HEK293 (cell line): ENCODE results near the gene TRAPPC6A.

ENCODE experiments used
- CTCF ChIA-PET: fragments of 350-600 bp; formaldehyde crosslinking; extraction: SDS; loops from one replicate; lab custom pipeline; 2021; ENCODE audit warnings: antibody characterized with exemption; lab: Yijun Ruan, JAX
- POLR2A ChIA-PET: fragments of 300-600 bp; formaldehyde crosslinking; extraction: SDS; loops from one replicate; lab custom pipeline; 2020; ENCODE audit warnings: antibody characterized with exemption, inconsistent platforms; lab: Yijun Ruan, JAX
- H3K27ac ChIP-seq: fragments of 200-500 bp; sonication (Bioruptor generic); 2 replicates; pipeline ENCODE4 v1.5.1; 2014; ENCODE audit warnings: low read depth, low read length, control low read depth, inconsistent platforms; ENCODE audit errors: extremely low read depth
- H3K36me3 ChIP-seq, 2 experiments: fragments of 200-500 bp in 1 of 2; sonication (Bioruptor generic) in 1 of 2; 1 replicate in 1 of 2; 2 replicates in 1 of 2; pipeline ENCODE4 v1.5.1; 2014 to 2017; ENCODE audit warnings: inconsistent platforms in 2 of 2, low read length in 2 of 2; ENCODE audit not compliant: control insufficient read depth in 2 of 2, insufficient read depth in 1 of 2
- H3K4me1 ChIP-seq: fragments of 200-500 bp; sonication (Bioruptor generic); 2 replicates; pipeline ENCODE4 v1.5.1; 2014; ENCODE audit warnings: mild to moderate bottlenecking, low read length, inconsistent platforms; ENCODE audit not compliant: control insufficient read depth, insufficient read depth
- H3K4me3 ChIP-seq: 2 replicates; pipeline ENCODE4 v1.5.1; 2011; ENCODE audit warnings: low read depth, mild to moderate bottlenecking, control low read depth, low read length, moderate library complexity
- H3K9me3 ChIP-seq: fragments of 200-500 bp; sonication (Bioruptor generic); 2 replicates; pipeline ENCODE4 v1.5.1; 2014; ENCODE audit warnings: low read depth, low read length, inconsistent platforms; ENCODE audit not compliant: control insufficient read depth, insufficient read depth
- FEZF1 ChIP-seq: fragments of 450-650 bp; formaldehyde crosslinking; IDR thresholded peaks from 2 replicates; pipeline ENCODE4 v1.5.1; 2016; ENCODE audit warnings: missing biosample characterization, missing genetic modification characterization
- KLF10 ChIP-seq: fragments of 450-650 bp; IDR thresholded peaks from 2 replicates; pipeline ENCODE4 v1.5.1; 2018; ENCODE audit warnings: missing biosample characterization, mild to moderate bottlenecking, missing genetic modification characterization
- ZBTB48 ChIP-seq: fragments of 450-650 bp; formaldehyde crosslinking; IDR thresholded peaks from 2 replicates; pipeline ENCODE4 v1.5.1; 2016; ENCODE audit warnings: missing biosample characterization, missing genetic modification characterization
- ZFHX2 ChIP-seq: fragments of 450-650 bp; formaldehyde crosslinking; conservative IDR thresholded peaks from 2 replicates; pipeline ENCODE4 v1.5.1; 2016; ENCODE audit warnings: missing biosample characterization, missing genetic modification characterization
- ZFP37 ChIP-seq: fragments of 450-650 bp; formaldehyde crosslinking; IDR thresholded peaks from 2 replicates; pipeline ENCODE4 v1.5.1; 2016; ENCODE audit warnings: missing biosample characterization, missing genetic modification characterization
- ZNF335 ChIP-seq: fragments of 450-650 bp; formaldehyde crosslinking; conservative IDR thresholded peaks from 2 replicates; pipeline ENCODE4 v1.5.1; 2016; ENCODE audit warnings: missing biosample characterization, missing genetic modification characterization
- ZNF394 ChIP-seq: fragments of 450-650 bp; formaldehyde crosslinking; IDR thresholded peaks from 2 replicates; pipeline ENCODE4 v1.5.1; 2016; ENCODE audit warnings: missing biosample characterization, missing genetic modification characterization, mild to moderate bottlenecking, moderate library complexity, borderline replicate concordance
- ZNF501 ChIP-seq: fragments of 450-650 bp; formaldehyde crosslinking; IDR thresholded peaks from 2 replicates; pipeline ENCODE4 v1.5.1; 2016; ENCODE audit warnings: missing biosample characterization, missing genetic modification characterization
- ZNF600 ChIP-seq: fragments of 450-650 bp; formaldehyde crosslinking; IDR thresholded peaks from 2 replicates; pipeline ENCODE4 v1.5.1; 2016; ENCODE audit warnings: missing biosample characterization, missing genetic modification characterization
- ZNF624 ChIP-seq: fragments of 450-650 bp; formaldehyde crosslinking; IDR thresholded peaks from 2 replicates; pipeline ENCODE4 v1.5.1; 2017; ENCODE audit warnings: missing biosample characterization, missing genetic modification characterization
- ZNF660 ChIP-seq: fragments of 450-650 bp; IDR thresholded peaks from 2 replicates; pipeline ENCODE4 v1.5.1; 2018; ENCODE audit warnings: missing biosample characterization, mild to moderate bottlenecking, missing genetic modification characterization
- ZNF768 ChIP-seq: fragments of 450-650 bp; formaldehyde crosslinking; IDR thresholded peaks from 2 replicates; pipeline ENCODE4 v1.5.1; 2018; ENCODE audit warnings: missing biosample characterization, mild to moderate bottlenecking, missing genetic modification characterization
- TF ChIP-seq, protein P1 (sequence below): fragments of 450-650 bp; formaldehyde crosslinking; IDR thresholded peaks from 2 replicates; pipeline ENCODE4 v1.5.1; 2017; ENCODE audit warnings: missing biosample characterization, missing genetic modification characterization
- TF ChIP-seq, protein P2 (sequence below): sonication (generic); formaldehyde crosslinking; IDR thresholded peaks from 2 replicates; pipeline ENCODE4 v1.8.1; 2022; ENCODE audit warnings: mild to moderate bottlenecking, moderate library complexity, missing genetic modification reagents
- TF ChIP-seq, protein P3 (sequence below): fragments of 450-650 bp; formaldehyde crosslinking; optimal IDR thresholded peaks from 2 replicates; pipeline ENCODE3; 2016; ENCODE audit warnings: missing biosample characterization, mild to moderate bottlenecking, missing genetic modification characterization
- TF ChIP-seq, protein P4 (sequence below): fragments of 450-650 bp; formaldehyde crosslinking; IDR thresholded peaks from 2 replicates; pipeline ENCODE4 v1.5.1; 2016; ENCODE audit warnings: missing biosample characterization, missing genetic modification characterization
- TF ChIP-seq, protein P5 (sequence below): fragments of 450-650 bp; IDR thresholded peaks from 2 replicates; pipeline ENCODE4 v1.5.1; 2018; ENCODE audit warnings: missing biosample characterization, mild to moderate bottlenecking, missing genetic modification characterization
- TF ChIP-seq, protein P6 (sequence below): fragments of 450-650 bp; formaldehyde crosslinking; IDR thresholded peaks from 2 replicates; pipeline ENCODE4; 2016; ENCODE audit warnings: missing biosample characterization, missing genetic modification characterization
- TF ChIP-seq, protein P7 (sequence below): fragments of 450-650 bp; formaldehyde crosslinking; IDR thresholded peaks from 2 replicates; pipeline ENCODE4 v1.5.1; 2016; ENCODE audit warnings: missing biosample characterization, missing genetic modification characterization

The TRAPPC6A gene

DNA sequence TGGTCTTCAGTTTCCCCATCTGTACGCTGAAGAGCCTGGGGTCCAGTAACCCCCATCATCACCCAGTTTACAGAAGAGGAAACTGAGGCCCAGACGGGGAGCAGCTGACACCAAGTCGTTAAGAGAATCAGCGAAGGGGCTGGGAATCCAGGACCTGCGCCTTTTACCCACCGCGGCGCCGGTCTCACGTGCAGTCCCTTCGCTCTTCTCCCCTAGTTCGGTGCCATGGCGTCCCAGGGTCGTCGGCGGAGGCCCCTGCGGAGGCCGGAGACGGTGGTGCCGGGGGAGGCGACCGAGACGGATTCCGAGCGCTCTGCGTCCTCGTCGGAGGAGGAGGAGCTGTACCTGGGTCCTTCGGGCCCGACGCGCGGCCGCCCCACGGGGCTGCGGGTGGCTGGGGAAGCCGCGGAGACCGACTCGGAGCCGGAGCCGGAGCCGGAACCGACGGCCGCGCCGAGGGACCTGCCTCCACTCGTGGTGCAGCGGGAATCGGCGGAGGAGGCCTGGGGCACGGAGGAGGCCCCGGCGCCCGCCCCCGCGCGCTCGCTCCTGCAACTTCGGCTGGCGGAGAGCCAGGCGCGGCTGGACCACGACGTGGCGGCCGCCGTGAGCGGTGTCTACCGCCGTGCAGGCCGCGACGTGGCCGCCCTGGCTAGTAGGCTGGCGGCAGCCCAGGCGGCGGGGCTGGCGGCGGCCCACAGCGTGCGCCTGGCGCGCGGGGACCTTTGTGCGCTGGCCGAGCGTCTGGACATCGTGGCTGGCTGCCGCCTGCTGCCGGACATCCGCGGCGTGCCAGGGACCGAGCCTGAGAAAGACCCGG is 1.2 kb upstream of the TRAPPC6A start:
- Histone ChIP-seq H3K36me3 (peaks cover 8 to 9% of the 10 kb centered on the region in 2 experiments), H3K4me3 (peak overlapping the region; percentile 71), H3K27ac (peak overlapping the region; percentile 85), H3K4me1 (peaks cover 8% of the 10 kb centered on the region), H3K9me3 (no peaks in the 10 kb centered on the region)
- ChIA-PET POLR2A (interaction anchor here (0.7 to 4.2 kb wide), 16 partner anchors 11 to 333 kb away, joined by 3 to 54 read pairs (median 4); partner anchors contain the start of genes CLASRP, CLPTM1, ERCC2 and NECTIN2), CTCF (interaction anchor here (0.7 to 2.8 kb wide), 9 partner anchors 8 to 299 kb away, joined by 3 to 16 read pairs (median 5); no protein-coding TSS in a partner anchor)
- TF ChIP-seq, protein P1, sequence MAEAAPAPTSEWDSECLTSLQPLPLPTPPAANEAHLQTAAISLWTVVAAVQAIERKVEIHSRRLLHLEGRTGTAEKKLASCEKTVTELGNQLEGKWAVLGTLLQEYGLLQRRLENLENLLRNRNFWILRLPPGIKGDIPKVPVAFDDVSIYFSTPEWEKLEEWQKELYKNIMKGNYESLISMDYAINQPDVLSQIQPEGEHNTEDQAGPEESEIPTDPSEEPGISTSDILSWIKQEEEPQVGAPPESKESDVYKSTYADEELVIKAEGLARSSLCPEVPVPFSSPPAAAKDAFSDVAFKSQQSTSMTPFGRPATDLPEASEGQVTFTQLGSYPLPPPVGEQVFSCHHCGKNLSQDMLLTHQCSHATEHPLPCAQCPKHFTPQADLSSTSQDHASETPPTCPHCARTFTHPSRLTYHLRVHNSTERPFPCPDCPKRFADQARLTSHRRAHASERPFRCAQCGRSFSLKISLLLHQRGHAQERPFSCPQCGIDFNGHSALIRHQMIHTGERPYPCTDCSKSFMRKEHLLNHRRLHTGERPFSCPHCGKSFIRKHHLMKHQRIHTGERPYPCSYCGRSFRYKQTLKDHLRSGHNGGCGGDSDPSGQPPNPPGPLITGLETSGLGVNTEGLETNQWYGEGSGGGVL (tag by site-specific recombination): no peak
- TF ChIP-seq, protein P2, sequence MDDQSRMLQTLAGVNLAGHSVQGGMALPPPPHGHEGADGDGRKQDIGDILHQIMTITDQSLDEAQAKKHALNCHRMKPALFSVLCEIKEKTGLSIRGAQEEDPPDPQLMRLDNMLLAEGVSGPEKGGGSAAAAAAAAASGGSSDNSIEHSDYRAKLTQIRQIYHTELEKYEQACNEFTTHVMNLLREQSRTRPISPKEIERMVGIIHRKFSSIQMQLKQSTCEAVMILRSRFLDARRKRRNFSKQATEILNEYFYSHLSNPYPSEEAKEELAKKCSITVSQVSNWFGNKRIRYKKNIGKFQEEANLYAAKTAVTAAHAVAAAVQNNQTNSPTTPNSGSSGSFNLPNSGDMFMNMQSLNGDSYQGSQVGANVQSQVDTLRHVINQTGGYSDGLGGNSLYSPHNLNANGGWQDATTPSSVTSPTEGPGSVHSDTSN: 0 out of 2 replicates have a peak, but pooled peaks have one; percentile 62
- TF ChIP-seq ZNF335 (tag by site-specific recombination) (peak; percentile 90), KLF10 (tag by site-specific recombination) (0 out of 2 replicates have a peak, but pooled peaks have one; percentile 6), ZNF501 (tag by site-specific recombination) (peak; percentile 26; the same call in 1 of the 2 replicates), ZNF600 (tag by site-specific recombination) (peak; percentile 23; the same call in 1 of the 2 replicates), ZFP37 (tag by site-specific recombination) (peak; percentile 78; the same call in 1 of the 2 replicates), ZNF624 (tag by site-specific recombination) (no peak), ZNF768 (tag by site-specific recombination) (no peak), ZBTB48 (tag by site-specific recombination) (peak; percentile 50; the same call in 1 of the 2 replicates), ZNF394 (tag by site-specific recombination) (peak; percentile 48; the same call in 1 of the 2 replicates), FEZF1 (tag by site-specific recombination) (no peak), ZNF660 (tag by site-specific recombination) (peak; percentile 62; the same call in 1 of the 2 replicates), ZFHX2 (tag by site-specific recombination) (peak; percentile 68)
- TF ChIP-seq, protein P3, sequence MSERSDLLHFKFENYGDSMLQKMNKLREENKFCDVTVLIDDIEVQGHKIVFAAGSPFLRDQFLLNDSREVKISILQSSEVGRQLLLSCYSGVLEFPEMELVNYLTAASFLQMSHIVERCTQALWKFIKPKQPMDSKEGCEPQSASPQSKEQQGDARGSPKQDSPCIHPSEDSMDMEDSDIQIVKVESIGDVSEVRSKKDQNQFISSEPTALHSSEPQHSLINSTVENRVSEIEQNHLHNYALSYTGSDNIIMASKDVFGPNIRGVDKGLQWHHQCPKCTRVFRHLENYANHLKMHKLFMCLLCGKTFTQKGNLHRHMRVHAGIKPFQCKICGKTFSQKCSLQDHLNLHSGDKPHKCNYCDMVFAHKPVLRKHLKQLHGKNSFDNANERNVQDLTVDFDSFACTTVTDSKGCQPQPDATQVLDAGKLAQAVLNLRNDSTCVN (tag by site-specific recombination): peak; percentile 69
- TF ChIP-seq, protein P4, sequence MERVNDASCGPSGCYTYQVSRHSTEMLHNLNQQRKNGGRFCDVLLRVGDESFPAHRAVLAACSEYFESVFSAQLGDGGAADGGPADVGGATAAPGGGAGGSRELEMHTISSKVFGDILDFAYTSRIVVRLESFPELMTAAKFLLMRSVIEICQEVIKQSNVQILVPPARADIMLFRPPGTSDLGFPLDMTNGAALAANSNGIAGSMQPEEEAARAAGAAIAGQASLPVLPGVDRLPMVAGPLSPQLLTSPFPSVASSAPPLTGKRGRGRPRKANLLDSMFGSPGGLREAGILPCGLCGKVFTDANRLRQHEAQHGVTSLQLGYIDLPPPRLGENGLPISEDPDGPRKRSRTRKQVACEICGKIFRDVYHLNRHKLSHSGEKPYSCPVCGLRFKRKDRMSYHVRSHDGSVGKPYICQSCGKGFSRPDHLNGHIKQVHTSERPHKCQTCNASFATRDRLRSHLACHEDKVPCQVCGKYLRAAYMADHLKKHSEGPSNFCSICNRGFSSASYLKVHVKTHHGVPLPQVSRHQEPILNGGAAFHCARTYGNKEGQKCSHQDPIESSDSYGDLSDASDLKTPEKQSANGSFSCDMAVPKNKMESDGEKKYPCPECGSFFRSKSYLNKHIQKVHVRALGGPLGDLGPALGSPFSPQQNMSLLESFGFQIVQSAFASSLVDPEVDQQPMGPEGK (tag by site-specific recombination): peak; percentile 27; the same call in 1 of the 2 replicates
- TF ChIP-seq, protein P5, sequence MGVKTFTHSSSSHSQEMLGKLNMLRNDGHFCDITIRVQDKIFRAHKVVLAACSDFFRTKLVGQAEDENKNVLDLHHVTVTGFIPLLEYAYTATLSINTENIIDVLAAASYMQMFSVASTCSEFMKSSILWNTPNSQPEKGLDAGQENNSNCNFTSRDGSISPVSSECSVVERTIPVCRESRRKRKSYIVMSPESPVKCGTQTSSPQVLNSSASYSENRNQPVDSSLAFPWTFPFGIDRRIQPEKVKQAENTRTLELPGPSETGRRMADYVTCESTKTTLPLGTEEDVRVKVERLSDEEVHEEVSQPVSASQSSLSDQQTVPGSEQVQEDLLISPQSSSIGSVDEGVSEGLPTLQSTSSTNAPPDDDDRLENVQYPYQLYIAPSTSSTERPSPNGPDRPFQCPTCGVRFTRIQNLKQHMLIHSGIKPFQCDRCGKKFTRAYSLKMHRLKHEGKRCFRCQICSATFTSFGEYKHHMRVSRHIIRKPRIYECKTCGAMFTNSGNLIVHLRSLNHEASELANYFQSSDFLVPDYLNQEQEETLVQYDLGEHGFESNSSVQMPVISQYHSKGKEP (tag by site-specific recombination): peak; percentile 38; the same call in 1 of the 2 replicates
- TF ChIP-seq, protein P6, sequence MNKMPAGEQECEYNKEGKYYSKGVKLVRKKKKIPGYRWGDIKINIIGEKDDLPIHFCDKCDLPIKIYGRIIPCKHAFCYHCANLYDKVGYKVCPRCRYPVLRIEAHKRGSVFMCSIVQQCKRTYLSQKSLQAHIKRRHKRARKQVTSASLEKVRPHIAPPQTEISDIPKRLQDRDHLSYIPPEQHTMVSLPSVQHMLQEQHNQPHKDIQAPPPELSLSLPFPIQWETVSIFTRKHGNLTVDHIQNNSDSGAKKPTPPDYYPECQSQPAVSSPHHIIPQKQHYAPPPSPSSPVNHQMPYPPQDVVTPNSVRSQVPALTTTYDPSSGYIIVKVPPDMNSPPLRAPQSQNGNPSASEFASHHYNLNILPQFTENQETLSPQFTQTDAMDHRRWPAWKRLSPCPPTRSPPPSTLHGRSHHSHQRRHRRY (tag by site-specific recombination): no peak
- TF ChIP-seq, protein P7, sequence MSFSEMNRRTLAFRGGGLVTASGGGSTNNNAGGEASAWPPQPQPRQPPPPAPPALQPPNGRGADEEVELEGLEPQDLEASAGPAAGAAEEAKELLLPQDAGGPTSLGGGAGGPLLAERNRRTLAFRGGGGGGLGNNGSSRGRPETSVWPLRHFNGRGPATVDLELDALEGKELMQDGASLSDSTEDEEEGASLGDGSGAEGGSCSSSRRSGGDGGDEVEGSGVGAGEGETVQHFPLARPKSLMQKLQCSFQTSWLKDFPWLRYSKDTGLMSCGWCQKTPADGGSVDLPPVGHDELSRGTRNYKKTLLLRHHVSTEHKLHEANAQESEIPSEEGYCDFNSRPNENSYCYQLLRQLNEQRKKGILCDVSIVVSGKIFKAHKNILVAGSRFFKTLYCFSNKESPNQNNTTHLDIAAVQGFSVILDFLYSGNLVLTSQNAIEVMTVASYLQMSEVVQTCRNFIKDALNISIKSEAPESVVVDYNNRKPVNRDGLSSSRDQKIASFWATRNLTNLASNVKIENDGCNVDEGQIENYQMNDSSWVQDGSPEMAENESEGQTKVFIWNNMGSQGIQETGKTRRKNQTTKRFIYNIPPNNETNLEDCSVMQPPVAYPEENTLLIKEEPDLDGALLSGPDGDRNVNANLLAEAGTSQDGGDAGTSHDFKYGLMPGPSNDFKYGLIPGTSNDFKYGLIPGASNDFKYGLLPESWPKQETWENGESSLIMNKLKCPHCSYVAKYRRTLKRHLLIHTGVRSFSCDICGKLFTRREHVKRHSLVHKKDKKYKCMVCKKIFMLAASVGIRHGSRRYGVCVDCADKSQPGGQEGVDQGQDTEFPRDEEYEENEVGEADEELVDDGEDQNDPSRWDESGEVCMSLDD (tag by site-specific recombination): 0 out of 2 replicates have a peak, but pooled peaks have one; percentile 38
